ENCODE results near the gene LAMC3.

- TF ChIP-seq POLR2A (conservative IDR thresholded peaks at IDR 0.05) = no peak
- TF ChIP-seq SMC3 (conservative IDR thresholded peaks at IDR 0.05; ENCODE audit: insufficient read depth, low read depth, low read length) = no peak
- no peak for TF ChIP-seq ZC3H11A (IDR thresholded peaks at IDR 0.05; ENCODE audit: low read depth, low read length)
- TF ChIP-seq, protein P1, sequence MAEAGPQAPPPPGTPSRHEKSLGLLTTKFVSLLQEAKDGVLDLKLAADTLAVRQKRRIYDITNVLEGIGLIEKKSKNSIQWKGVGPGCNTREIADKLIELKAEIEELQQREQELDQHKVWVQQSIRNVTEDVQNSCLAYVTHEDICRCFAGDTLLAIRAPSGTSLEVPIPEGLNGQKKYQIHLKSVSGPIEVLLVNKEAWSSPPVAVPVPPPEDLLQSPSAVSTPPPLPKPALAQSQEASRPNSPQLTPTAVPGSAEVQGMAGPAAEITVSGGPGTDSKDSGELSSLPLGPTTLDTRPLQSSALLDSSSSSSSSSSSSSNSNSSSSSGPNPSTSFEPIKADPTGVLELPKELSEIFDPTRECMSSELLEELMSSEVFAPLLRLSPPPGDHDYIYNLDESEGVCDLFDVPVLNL (CRISPR knock-in tag; IDR thresholded peaks at IDR 0.05; ENCODE audit: low read depth) = no peak
- no peak for TF ChIP-seq RAD21 (CRISPR knock-in tag; conservative IDR thresholded peaks at IDR 0.05 in 1 of 2, IDR thresholded peaks at IDR 0.05 in 1 of 2)
These were observed 3.0 kb downstream of the LAMC3 start for GRCh38 chr9:131012023-131012334.

Measured in K562 (cell line).